LNCaP clone FGC (cell line): ENCODE measurements around the gene VWC2L.

Experiments used
- DNase-seq: peaks from one replicate; pipeline ENCODE4 v3.0.0-alpha.2; 2011; ENCODE audit warnings: low read depth
- H3K4me3 ChIP-seq: 2 replicates; pipeline ENCODE4 v1.5.1; 2011; ENCODE audit warnings: mild to moderate bottlenecking, low read depth, low read length, control low read depth
- TF ChIP-seq, protein P1 (sequence below): IDR thresholded peaks from 2 replicates; pipeline ENCODE4 v1.5.1; 2012; ENCODE audit warnings: mild to moderate bottlenecking; ENCODE audit not compliant: control insufficient read depth, insufficient read depth; ENCODE audit errors: extremely low read depth

VWC2L gene

DNA sequence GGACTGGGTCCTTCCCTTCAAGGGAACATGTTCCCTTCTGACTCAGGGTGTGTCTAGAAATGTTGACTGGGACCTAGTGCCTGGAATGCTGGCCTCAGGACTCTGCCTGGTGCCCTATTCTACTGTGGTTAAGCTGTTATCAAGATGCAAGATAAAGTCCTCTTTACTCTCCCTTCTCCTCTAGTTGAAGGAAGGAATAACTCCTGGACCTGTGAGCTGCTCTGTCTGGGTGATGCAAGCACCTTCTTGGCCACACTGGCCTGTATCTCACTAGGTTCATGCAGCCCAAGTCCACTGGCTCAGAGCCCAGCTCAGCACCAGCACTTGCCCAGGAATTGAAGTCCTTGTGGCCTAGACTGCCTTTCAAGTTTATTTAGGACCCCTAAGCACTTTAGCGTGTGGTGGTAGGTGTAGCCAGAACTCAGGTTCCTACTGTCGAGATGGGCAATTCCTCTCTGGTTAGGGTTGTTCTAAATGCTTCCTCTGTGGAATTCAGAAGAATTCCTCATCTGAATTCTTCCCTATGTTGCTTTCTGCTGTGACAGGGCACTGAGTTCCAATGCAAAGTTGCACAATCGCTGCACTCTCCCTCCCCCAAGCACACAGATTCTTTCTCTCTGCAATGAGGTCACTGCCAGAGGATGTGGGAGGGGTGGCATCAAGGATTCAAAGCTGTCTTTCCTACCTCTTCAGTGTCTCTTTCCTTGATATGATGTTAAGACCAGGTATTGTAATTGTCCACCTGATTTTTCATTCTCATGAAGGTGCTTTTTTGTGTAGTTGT is 54.7 kb downstream of the VWC2L start:
- DNase-seq, result no peak
- TF ChIP-seq, protein P1, sequence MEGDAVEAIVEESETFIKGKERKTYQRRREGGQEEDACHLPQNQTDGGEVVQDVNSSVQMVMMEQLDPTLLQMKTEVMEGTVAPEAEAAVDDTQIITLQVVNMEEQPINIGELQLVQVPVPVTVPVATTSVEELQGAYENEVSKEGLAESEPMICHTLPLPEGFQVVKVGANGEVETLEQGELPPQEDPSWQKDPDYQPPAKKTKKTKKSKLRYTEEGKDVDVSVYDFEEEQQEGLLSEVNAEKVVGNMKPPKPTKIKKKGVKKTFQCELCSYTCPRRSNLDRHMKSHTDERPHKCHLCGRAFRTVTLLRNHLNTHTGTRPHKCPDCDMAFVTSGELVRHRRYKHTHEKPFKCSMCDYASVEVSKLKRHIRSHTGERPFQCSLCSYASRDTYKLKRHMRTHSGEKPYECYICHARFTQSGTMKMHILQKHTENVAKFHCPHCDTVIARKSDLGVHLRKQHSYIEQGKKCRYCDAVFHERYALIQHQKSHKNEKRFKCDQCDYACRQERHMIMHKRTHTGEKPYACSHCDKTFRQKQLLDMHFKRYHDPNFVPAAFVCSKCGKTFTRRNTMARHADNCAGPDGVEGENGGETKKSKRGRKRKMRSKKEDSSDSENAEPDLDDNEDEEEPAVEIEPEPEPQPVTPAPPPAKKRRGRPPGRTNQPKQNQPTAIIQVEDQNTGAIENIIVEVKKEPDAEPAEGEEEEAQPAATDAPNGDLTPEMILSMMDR, result no peak
- no peak overlapping the region for H3K4me3 ChIP-seq

DNA sequence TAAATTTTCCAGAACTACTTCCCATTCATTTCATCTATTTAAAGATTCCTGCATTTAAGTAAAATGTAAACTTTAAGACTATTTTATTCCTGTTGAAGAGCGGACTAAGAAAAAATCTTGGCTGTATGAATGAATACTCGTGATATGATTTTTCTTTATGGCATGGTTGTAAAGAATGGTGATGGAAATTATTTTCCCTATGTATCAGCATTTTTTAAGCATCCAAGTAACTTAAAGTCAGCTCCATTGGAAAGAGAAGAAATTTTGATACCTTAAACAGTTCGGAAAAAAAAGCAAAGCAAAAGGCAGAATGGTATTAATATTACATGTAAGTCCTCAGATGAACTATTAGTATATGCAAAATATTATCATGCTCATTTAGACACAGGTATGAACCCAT is 58.9 kb downstream of the VWC2L start:
- no peak overlapping the region for H3K4me3 ChIP-seq
- DNase-seq, result no peak
- TF ChIP-seq, protein P1, result no peak

DNA sequence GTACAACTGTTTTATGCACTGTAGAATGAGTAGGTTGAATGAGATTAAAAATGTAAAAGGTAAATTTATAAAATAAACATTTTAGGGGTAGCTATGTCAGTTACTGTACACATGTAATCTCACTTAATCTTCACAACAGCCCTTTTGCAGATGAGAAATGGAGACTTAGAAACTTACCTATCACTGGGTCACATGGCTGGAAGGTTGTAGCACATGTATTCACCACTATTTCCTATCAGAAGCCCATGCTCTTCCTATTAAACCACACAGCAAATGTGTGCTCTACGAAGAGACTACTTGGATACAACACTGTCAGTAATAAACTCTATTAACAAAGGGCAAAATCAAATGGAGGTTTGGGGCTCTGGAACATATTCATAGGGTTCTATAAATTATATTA is 60.5 kb downstream of the VWC2L start:
- no peak overlapping the region for H3K4me3 ChIP-seq
- no peak for DNase-seq
- TF ChIP-seq, protein P1, result no peak

DNA sequence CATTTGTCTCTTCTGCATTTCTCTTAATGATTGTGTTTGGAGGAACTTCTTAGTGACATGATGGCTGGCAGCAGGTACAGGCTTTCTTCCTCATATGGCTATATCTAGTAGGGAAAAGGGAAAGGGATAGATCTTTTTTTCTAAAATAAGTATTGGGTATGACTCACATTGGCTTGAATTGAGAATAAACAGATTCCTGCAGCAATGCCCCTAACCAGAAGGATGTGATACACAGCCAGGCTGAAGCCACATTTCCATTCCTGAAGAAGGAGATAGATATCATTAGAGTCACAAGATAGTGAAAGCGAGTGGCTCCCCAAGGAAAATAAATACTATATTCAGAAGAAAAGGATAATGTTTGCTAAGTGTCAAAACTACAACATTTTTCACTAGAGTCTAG is 61.1 kb downstream of the VWC2L start:
- no peak for DNase-seq
- TF ChIP-seq, protein P1, result no peak
- no peak overlapping the region for H3K4me3 ChIP-seq

DNA sequence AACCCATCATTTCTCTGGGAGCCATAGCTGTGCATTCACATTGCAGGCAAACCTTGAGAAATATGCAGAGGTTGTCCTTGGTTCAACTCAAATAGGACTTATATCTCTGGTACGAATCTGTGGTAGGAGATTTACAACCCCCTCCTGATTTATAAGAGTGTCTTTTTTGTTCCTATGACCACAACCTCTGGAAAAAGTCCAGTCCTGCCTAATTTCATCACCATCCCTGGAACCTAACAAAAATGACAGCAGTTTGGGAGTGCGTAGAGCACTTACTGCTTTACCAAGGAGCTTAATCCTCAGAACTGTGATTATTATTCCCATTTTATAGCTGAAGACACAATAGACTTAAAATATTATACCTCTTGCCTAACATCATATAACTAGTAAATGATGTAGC is 66.5 kb downstream of the VWC2L start:
- DNase-seq, result no peak
- TF ChIP-seq, protein P1, result no peak
- no peak overlapping the region for H3K4me3 ChIP-seq

DNA sequence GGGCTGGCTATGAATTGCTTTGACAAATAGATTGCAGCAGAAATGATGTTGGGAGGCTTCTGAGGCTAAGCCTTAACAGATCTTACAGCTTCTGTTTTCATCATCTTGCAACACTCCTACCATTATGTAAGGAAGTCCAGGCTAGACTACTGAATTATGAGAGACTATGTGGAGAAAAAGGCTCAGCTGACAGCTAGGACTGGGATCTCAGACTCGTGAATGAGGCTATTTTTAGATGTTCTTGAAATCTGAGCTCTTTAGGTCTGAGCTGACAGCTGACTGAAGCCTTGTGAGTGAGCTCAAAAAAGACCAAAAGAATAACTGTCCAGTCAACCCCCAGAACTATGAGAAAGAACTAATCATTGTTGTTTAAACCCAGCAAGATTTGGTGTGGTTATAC is 70.3 kb downstream of the VWC2L start:
- no peak overlapping the region for H3K4me3 ChIP-seq
- DNase-seq, result no peak
- TF ChIP-seq, protein P1, result no peak

DNA sequence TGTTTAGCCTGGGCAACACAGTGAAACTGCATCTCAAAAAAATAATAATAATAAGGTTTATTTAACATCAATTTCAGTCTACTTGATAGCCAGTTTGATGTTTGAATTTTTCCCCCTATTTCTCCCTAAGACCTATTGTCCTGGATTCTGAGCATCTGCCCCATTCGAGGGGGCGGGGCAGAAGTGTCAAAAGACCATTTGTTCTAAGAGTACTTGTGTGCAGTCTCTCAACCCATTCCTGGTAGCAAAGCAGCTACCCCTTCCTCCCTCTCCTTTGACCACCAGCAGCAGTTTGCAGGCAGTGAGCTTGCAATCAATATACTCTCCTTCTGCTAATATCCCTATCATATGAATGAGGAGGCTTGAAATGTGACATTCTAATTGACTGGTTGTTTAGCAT is 71.9 kb downstream of the VWC2L start:
- DNase-seq, result no peak
- no peak overlapping the region for H3K4me3 ChIP-seq
- TF ChIP-seq, protein P1, result no peak
